Measurements from ENCODE around the gene TENT5C. TPM values are rescaled to one million over a fixed set of nuclear protein-coding genes. Genes with fewer than 3 reads are reported as not detected.

The TENT5C gene
- polyA plus RNA-seq, 3 donors: 1.3 to 8.2 (median 4.9) TPM

DNA sequence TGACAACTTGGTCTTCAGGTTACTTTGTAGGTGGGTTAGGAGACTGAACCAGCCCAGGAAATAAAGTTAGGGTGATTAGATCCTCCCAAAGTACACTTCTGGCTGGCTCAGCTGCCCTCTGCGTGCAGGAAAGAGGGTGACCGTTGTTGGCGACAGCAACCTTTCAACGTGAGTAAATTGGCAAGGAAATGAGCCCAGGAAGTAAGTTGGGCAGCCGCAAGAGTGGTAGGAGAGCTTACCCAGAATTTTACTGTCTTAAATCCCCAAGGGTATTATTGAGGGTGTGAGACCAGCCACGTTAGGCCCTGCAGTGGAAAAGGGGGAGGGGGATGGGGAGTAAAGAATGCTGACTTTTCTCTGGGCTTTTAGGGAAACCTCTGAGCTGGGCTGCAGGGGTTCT is 1.6 kb downstream of the TENT5C start:
- 17 to 26% (median 19%) methylated on average over 6 of the region's 6 CpGs for WGBS, 3 donors
- no peak overlapping the region for H3K27ac ChIP-seq (ENCODE audit: low read depth, low read length)

DNA sequence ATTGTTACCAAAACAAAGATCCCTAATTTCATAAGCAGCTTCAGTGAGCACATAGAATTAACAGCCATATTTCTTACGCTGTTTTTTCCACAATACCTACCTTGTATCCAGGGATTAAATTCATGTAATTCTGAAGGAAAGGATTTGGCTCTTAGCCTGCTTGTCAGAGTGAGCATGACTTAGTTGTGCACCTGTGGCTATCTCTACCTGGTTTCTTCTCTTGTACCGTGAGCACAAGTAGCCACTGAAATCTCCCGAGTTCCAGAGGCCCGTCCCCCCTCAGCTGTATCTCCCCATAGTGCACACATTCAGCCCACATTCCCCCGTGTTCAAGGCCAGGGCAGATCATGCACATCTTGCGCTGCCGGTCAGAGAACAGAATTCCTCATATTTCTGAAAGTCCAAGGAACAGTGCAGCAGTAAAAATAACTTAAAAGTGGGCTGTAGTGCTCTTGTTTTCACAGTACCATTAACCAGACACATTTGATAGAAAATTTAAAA is 2.3 kb downstream of the TENT5C start:
- H3K27ac ChIP-seq (ENCODE audit: low read depth, low read length): no peak overlapping the region
- 36 to 79% (median 76%) methylated on average over 7 of the region's 7 CpGs for WGBS, 3 donors

DNA sequence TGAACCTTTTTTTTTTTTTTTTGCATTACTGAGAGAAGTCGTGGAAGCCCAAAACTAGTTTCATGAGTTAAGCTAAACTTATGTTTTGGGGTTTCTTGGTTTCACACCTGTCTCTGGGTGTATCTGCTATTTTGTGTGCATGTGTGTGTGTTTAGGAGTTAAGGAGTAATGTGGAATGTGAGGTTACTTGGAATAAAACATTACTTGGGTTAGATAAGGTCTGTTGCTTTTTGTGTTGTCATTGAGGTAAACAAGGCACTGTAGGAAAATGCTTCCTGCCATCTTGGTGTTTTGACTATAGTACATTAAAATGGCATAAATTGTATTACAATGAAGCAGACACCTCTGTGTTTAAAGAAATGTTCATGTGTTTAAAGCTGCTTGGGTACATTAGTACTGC is 2.9 kb downstream of the TENT5C start:
- WGBS, 3 donors: 52 to 74% (median 64%) methylated on average over 1 of the region's 1 CpG
- no peak overlapping the region for H3K27ac ChIP-seq (ENCODE audit: low read depth, low read length)

DNA sequence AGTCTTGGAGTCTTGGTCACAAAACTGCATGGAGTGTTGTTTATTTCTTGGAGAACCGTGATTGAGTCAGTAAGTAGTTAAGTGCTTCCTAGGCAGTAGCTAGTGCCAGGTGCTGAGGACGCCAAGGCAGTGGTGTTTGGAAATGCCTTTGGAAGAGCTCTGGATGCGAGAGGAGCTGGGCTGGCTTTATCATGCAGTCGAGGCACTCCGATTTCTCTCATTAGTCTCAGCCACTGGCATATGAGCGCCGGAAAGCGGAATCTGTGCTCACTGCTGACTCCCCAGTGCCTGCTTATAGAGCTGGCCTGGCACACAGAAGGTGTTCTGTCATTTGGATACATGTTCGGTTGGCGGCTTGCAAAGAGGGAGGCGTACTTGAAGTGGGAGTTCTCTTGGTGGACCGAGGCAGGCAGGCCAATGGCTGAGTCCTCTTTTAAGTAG is 3.6 kb downstream of the TENT5C start:
- H3K27ac ChIP-seq (ENCODE audit: low read depth, low read length): no peak overlapping the region
- 31 to 64% (median 59%) methylated on average over 12 of the region's 12 CpGs for WGBS, 3 donors

DNA sequence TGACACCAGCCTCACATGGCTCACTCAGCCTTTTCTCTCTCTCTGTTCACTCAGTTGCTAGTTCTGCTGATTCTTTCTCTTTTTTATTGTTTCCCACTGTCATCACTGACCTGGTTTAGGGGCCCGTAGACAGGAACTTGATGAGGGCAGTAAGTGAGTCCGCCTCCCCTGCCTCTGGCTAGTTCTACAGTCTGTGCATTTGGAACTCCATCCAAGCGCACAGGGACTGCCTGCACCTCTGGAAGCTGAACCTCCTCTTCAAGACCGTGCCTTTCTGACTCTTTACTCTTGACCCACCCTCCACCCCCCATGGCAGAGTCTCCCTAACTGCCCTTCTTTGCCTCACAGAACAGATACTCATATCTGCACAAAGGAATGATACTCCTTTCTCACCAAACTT is 4.2 kb downstream of the TENT5C start:
- no peak overlapping the region for H3K27ac ChIP-seq (ENCODE audit: low read depth, low read length)
- WGBS, 3 donors: 42 to 67% (median 65%) methylated on average over 4 of the region's 4 CpGs

DNA sequence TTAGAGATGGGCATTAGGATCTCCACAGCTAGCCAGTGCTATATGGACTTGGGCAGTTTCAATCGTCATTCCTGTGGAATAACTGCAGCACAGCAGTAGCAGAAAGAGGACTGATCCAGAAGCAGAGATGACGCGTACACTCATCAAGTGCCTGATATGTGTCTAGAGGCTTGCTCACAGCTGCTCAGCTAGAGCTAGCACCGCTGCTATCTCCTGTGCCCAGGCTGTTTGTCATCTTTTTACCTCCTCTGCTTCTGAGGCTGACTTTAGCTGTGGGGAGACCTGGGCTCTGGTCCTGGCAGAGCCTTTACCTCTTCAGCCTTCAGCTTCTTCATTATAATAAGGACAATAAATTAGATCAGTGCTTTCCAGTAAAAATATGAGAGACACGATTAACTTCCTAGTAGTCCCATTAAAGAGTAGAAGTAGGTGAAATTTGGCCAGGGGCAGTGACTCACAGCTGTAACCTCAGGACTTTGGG is 5.3 kb downstream of the TENT5C start:
- 48 to 91% (median 82%) methylated on average over 5 of the region's 5 CpGs for WGBS, 3 donors
- no peak overlapping the region for H3K27ac ChIP-seq (ENCODE audit: low read depth, low read length)

DNA sequence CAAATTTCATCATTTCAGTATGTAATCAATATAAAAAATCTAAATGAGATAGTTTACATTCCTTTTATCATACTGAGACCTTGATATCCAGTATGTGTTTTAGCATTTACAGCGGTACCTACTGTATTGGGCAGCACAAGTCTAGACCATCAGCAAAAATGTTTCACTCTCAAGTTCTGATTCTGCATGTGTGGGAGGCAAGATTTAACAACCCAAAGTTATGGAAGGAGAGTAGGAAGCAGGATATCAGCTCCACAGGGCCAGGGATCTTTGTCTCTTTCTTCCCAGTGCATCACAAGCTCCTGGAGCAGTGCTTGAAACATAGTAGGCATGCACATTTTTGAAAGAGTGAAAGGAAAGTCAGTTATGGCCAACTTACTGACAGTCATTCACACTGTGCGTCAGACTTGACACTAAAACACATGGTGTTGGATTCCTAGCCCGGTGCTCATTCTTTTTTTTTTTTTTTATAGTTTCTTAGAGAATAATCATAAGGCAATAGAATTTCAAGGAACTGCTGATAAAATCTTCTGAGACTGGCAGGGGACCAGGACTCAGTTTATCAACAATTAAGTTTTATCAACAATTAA is 6.1 kb downstream of the TENT5C start:
- H3K27ac ChIP-seq (ENCODE audit: low read depth, low read length): no peak overlapping the region

DNA sequence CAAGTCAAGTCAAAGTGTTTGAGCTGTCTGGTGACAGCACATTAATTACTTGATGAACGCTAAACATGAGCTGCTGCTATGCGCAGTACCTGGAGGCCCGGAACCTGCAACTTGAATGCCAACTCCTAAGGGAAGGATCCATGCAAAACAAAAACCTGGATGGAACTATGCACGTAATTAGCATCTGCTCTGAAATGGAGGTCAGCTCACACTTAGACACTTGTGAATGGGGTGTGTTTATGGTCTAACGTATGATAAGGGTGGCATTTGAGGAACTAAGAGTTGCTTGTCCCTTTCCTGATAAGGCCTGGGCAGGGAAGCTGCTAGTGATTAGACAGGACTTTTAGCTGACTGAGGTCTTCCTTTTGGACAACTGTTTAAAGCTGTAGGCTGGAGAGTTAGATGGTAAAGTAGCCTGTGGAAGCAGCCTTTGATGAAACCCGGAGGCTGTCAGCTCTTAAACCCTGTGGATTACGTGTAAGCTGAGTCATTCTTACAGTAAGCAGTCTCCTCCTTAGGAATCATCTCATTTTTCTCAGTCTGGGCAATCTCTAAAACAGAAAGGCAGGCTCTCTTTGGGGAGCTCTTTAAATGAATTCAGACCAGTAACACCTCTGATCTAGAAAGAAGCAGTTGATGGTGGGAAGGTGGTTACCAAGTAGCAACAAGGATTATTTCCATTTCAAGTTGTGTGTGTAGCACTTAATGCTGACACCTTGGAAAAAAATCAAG is 6.8 kb downstream of the TENT5C start:
- H3K27ac ChIP-seq (ENCODE audit: low read depth, low read length): no peak overlapping the region
- 24 to 52% (median 32%) methylated on average over 7 of the region's 7 CpGs for WGBS, 3 donors

More for the DNA sequence above, 6.1 kb downstream of the TENT5C start:
- 38 to 65% (median 54%) methylated on average over 3 of the region's 3 CpGs for WGBS, 3 donors

DNA sequence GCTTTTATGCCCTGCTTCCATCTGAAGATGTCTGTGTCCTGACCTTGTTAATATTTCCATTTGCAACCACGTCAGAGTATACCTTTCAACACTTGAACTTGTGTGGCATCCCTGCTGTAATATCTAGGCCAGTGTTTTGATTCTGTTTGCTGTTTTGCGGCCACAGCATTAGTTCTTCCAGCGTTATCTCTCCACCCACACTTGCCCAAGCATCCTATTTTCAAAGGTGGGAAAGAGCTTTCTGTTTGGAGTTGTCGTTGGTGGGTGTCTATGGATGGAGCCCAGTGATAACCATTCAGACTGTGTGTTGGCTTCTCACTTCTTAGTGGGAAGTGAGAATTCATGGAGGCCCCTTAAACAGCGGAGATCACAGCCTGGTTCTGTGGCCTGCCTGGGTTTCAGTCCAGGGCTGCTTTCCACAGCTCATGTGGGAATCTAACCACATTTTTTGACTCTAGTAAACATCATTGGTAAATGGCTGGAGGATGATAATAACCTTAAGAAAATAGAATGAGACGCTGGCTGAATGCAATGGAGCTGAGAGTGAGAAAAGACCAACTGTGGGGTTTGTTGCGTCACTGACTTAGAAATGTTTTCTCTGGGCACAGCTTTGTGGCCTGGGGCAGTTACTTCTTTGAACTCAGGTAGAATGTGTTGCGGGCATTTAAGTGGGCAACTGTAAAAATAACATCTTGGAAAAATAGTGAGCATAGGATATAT is 7.6 kb downstream of the TENT5C start:
- no peak overlapping the region for H3K27ac ChIP-seq (ENCODE audit: low read depth, low read length)
- 41 to 57% (median 48%) methylated on average over 8 of the region's 8 CpGs for WGBS, 3 donors

DNA sequence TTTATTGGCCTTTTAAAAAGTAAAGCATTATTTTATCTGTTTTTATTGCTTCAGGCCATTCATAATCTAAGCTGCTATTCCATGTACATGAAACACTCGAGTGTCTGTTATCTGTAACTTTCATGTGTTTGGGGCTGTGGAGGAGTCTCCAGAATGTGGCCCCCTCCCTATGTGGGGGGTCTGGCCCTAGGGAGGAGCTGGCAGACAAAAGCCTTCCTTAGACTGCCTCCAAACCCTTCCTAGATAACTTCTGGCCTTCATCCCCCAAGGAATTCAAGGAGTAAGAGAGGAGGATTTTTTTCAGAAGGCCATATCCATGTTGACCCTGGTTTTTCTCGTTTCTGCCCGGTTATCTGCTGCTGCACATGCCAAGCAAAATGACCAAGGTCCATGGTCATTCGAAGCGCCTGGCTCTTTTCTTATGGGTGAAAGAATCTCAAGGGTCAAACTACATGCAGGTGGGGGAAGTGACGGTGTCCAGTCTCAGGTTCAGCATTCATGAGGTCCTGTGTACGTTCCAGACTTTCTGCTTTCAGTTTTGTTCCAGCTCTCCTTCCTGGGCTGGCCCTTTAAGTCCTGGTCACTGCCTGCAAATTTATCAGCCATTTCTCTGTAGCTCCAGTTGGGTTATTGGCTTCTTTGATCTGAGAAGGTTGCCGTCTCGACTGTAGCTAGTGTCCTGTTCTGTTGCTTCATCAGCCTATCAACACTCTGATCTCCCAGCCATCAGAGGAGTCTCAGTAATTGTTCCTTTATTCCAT is 8.3 kb downstream of the TENT5C start:
- 38 to 67% (median 66%) methylated on average over 9 of the region's 9 CpGs for WGBS, 3 donors
- no peak overlapping the region for H3K27ac ChIP-seq (ENCODE audit: low read depth, low read length)

DNA sequence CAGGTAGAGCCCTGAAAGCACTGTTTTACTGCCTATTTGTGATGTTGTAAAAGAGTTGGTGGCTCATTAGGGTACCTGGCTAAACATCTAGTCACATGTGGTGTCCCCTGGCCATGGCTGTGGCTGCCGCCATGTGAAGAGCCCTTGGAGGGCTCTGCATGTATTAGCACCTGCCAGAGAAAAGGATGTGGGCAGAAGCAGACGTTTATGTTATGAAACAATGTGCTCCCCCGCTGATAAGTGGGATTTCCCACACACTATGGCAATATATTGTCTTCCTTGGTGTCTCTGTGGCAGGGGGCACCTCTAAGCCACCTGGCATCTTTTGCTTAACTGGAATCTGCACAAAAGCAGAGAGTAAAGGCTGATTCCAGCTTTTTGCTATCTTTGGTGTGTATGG is 9.6 kb downstream of the TENT5C start:
- H3K27ac ChIP-seq (ENCODE audit: low read depth, low read length): no peak overlapping the region
- 27 to 51% (median 48%) methylated on average over 3 of the region's 3 CpGs for WGBS, 3 donors

DNA sequence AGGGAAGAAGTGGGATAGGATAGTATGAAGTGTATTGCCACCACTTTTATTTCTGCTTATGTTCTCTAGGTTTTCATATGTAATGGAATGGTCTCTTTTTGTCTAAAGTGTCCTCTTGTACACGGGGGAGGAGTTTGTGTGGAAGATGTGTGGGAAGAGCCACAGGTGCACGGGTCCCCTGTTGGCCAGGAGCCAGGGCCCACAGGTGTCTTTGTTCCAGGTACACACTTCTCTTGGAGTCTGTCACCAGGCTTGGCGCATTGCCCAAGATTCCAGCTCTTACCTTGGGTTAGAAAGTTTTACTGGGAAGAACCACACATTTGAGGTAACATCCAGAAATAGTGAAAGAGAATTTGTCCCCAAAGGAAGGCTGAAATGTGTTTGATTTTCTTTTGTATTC is 10.5 kb downstream of the TENT5C start:
- 23 to 79% (median 70%) methylated on average over 3 of the region's 3 CpGs for WGBS, 3 donors
- H3K27ac ChIP-seq (ENCODE audit: low read depth, low read length): no peak overlapping the region

DNA sequence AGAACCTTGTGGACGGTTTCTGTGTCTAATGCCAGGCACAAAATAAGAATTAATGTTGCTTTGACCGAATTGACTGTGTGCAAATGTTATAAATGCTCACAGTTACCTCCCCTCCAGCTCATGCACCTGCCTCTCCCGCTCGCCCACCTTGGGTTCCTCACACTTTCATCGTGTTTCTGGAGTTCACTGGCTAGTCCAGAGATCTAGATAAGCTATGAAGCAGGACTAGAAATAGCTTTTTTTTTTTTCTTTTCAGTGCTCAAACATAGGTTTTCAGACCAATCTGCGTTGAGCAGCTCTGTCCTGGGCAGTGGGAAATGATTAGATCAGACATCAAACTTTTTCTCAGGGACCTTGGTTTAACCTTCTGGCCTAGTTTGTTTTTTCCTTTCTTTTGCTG is 11.1 kb downstream of the TENT5C start:
- H3K27ac ChIP-seq (ENCODE audit: low read depth, low read length): no peak overlapping the region
- 42 to 93% (median 79%) methylated on average over 6 of the region's 6 CpGs for WGBS, 3 donors

DNA sequence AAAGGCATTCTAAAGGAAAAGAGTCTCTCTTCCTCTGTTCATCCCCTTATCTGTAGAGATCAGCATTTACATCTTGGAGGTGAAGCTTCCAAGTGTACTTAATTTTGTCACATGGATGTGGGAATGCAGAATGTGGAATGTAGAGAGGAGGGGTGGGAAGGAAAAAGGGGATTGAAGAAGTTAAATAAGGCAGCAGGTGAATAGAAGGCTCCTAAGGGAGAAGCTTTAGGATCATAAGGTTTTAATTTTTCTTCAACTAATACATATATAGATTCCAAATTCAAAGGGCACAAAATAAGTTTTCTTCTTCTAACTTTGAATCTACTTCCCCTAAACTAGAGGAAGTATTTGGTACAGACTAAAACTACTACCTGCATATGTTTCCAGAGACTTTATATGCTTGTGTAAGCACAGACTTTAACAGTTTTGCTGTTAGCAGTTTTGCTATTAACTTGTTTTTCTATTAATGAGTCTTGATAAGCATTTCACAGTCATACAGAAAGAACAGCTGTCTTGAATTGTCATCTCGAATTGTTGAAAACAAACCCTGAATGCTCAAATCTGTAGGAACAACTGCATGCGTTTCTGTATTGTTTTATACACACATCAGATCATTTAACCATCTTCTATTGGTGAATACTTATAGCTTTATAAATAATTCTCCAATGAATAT is 12.7 kb downstream of the TENT5C start:
- no peak overlapping the region for H3K27ac ChIP-seq (ENCODE audit: low read depth, low read length)
- 32 to 80% (median 77%) methylated on average over 2 of the region's 2 CpGs for WGBS, 3 donors

DNA sequence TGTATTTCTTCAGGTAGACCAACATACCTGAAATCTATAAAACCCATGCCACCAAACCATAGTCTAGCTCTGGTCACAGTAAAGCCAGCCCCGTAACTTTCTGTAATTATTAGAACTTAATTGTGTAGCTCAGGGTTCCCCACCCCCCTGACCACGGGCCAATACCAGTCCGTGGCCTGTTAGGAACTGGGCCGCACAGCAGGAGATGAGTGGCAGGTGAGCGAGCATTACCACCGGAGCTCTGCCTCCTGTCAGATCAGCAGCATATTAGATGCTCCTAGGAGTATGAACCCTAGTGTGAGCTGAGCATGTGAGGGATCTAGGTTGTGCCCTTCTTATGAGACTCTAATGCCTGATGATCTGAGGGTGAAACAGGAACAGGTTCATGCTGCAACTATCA is 14.6 kb downstream of the TENT5C start:
- no peak overlapping the region for H3K27ac ChIP-seq (ENCODE audit: low read depth, low read length)
- 37 to 98% (median 95%) methylated on average over 6 of the region's 6 CpGs for WGBS, 3 donors

DNA sequence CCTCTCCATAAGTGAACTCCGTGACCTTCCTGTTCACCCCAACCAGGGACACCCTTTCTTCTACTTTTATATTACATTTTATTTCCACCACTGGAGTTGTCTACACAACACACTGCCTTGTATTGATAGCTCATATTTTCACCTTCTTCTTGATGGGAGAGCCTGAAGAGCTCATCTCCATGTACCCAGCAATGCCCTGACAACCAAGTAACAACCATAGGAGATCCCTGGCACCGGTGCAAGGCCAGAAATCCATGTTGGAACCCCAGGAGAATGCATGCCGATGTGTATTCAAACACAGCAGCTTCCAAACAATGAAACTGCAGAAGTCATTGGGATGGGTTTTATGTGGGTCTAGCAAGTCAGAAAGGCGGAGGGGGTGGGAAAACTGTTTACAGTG is 15.5 kb downstream of the TENT5C start:
- no peak overlapping the region for H3K27ac ChIP-seq (ENCODE audit: low read depth, low read length)
- WGBS, 3 donors: 43 to 94% (median 89%) methylated on average over 4 of the region's 4 CpGs

DNA sequence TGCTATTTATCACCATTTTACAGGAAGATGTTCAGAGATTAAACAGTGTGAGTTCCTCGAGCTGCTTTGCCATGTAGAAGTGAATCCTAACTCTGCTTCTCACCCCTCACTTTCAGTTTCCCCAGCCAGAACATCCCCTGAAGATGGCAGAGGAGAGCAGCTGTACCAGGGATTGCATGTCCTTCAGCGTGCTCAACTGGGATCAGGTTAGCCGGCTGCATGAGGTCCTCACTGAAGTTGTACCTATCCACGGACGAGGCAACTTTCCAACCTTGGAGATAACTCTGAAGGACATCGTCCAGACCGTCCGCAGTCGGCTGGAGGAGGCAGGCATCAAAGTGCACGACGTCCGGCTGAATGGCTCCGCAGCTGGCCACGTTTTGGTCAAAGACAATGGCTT is 16.9 kb downstream of the TENT5C start:
- 35 to 91% (median 83%) methylated on average over 14 of the region's 14 CpGs for WGBS, 3 donors
- no peak overlapping the region for H3K27ac ChIP-seq (ENCODE audit: low read depth, low read length)

DNA sequence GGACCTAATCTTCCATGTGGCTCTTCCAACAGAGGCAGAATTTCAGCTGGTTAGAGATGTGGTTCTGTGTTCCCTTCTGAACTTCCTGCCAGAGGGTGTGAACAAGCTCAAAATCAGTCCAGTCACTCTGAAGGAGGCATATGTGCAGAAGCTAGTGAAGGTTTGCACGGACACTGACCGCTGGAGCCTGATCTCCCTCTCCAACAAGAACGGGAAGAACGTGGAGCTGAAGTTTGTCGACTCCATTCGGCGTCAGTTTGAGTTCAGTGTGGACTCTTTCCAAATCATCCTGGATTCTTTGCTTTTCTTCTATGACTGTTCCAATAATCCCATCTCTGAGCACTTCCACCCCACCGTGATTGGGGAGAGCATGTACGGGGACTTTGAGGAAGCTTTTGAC is 17.3 kb downstream of the TENT5C start:
- no peak overlapping the region for H3K27ac ChIP-seq (ENCODE audit: low read depth, low read length)
- WGBS, 3 donors: 39 to 86% (median 75%) methylated on average over 9 of the region's 9 CpGs
